AG08396 (cell line): ENCODE measurements around the gene JUND.

Experiments used
- DNase-seq: peaks from one replicate; pipeline ENCODE4 v3.0.0; 2012; ENCODE audit warnings: low spot score, mixed read lengths

The JUND gene

DNA sequence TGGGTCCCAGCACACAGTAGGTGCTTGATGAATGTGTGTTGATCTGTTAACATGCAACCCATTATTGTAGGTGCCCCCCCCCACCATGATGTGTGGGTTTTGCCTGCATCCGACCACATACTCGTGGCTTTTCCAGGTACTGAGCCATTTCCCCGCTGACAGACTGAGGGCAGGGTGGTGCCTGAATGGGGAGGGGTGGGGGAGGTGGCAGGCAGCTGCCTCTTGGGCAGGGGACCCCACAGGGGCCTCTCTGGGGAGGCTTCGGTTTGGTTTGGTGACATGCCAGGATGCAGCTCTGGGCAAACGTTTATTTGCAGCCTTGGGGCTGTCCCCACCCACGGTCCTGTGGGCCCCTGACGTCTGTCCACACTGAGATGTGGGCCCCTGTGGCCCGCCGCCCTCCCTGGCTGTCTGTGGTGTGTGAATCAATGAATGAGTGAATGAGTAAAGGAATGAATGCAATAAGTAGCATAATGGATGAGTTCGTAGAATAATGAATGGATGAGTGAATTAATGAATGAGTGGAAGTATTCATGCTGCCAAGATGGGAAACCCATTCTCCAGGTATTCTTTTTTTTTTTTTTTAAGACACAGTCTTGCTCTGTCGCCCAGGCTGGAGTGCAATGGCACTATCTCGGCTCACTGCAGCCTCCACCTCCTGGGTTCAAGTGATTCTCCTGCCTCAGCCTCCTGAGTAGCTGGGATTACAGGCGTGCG is 9.0 kb upstream of the JUND start:
- no peak for DNase-seq

DNA sequence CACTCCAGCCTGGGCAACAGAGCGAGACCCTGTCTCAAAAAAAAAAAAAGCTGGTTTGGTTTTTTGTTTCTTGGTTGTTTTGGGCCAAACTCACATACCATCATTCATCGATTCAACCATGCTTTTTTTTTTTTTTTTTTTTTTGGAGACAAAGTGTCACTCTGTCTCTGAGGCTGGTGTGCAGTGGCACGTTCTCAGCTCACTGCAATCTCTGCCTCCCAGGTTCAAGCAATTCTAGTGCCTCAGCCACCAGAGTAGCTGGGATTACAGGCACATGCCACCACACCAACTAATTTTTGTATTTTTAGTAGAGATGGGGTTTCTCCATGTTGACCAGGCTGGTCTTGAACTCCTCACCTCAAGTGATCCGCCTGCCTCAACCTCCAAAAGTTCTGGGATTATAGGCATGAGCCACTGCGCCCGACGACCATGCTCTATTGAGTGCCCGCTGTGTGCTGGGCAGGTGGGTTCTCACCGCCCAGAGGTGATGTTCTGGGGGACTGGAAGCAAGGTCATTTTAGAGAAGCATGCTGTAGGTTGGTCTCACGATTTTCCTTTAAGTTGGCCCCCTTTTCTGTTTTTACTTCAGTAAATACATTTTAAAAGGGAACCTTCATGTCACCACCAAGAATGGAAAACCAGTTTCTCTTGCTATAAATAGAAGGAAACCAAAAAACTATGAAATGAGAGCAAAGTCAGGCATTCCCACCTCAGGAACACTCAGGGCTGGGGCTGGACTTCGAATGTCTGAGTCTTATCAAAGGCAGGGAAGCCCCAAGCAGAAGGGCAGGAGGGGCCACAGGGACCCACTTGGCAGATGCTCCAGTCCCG is 8.3 kb upstream of the JUND start:
- no peak for DNase-seq

DNA sequence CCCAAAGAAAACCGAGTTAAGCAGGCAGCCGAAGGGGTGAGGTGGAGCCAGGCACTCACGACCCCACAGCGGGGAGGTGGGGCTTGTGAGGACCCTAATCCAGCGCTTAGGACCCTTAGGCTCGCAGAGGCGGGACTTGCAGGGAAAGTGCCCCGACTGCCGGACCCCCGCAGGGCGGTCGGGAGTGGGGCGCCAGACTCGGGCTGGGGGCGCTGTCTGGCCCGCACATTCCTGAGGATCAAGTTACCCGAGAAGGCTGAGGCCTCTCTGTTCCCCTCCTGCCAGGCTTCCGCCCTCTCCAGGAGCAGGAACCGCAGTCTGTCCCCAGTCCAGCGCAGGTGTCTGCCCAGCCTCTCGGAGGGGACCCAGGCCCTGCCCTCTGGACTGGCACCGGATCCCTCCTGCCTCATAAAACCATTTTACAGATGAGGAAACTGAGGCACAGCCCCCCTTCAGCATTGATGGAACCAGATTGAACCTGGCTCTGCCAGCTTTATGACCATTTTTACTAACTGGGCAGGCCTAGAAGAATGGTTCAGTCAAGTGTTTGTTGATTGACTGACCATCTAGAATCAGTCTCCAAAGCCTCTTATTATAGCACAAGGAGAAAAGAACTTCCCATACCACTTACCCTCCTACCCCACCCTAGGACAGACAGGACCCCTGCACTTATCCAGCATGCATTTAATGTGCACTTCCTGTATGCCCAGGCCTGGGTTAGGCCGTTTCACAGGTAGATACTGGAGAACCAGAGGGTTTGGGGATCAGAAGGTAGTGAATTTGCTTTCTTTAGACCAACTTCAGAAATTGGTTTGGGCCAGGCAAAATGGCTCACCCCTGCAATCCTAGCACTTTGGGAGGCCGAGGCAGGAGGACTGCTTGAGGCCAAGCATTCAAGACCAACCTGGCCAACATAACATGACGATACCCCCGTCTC is 6.7 kb upstream of the JUND start:
- no peak for DNase-seq

DNA sequence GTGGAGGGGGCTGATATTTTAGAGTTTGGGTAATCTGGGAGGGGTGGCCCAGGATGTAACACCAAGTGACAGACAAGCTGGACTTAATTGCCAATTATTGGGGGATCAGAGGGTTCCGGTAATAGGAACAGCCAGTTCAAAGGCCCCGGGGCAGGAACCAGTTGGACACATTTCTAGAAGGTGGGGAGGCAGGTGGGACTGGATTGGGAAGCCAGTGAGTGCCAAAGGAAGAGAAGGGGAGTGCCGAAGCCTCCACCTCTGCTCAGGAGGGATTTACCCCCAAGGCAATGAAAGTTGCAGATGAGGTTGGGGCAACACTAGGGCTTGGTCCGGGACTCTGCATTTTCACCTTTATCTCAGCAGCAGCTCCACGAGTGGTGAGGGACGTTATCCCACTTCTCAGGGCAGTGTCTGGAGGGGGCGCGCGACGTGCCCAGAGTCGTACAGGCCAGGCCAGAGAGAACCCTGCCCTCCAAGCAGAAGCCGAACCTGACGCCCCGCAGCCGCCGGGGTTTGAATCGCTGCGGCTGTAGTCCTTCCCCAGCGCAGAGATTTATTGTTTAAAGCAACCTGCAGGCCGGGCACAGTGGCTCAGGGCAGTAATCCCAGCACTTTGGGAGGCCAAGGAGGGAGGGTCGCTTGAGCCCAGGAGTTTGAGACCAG is 5.7 kb upstream of the JUND start:
- no peak for DNase-seq

DNA sequence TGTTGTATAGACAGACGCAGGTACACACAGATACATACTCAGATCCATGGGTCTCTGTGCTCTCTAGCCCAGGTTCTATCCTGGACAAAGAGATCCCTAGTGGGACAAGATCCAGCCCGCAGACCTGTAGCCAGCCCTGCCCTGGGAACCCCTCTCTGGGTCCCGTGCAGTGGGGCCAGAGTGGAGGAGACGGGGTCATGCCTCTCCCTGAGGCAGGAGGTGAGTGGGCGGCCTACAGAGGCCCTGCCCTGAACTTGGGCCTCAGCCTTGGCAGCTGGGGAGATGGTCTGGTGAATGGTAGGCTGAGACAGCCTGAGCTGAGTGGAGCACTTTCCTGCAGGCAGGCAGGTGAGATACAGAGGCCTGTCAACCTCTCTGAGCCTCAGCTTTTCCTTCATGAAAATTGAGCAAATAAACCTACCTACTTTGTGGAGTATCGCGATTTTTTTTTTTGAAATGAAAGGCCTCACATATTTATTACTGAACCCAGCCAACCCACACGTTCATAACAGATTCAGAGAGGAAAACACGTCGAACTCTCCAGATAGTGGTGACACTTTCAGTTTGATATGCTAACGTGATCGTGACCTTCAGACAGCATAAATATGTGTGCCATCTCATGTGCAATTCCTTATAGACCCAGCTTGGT is 3.4 kb upstream of the JUND start:
- no peak for DNase-seq

DNA sequence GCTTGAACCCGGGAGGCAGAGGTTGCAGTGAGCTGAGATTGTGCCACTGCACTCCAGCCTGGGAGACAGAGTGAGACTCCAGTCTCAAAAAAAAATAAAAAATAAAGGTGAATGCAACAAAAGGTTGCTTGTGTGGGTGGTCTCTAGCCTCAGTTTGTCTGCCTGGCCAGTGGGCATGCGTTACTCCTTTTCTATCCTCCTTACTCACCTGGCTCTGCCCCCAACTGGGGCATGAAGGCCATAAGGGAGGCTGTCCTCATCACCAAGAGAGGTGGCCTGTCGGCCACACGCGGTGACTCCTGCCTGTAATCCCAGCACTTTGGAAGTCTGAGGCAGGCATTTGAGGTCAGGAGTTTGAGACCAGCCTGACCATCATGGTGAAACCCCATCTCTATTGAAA is 1.9 kb upstream of the JUND start:
- DNase-seq, result no peak

DNA sequence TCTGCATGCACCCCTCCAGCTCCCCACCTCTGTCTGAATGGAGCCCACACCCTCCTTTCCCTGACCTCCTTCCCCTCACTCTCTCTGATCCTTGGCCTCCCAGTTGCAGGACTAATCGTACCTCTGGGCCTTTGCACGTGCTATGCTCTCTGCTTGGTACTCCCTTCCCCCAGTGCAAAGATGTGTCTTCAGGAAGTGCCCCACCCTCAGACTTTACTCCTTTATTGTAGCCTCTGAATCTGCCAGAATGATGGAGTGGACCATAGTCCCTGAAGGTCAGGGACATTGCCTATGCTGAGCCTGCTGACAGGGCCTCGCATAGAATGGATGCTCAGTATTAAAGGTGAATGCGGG is 1.3 kb upstream of the JUND start:
- DNase-seq, result no peak

DNA sequence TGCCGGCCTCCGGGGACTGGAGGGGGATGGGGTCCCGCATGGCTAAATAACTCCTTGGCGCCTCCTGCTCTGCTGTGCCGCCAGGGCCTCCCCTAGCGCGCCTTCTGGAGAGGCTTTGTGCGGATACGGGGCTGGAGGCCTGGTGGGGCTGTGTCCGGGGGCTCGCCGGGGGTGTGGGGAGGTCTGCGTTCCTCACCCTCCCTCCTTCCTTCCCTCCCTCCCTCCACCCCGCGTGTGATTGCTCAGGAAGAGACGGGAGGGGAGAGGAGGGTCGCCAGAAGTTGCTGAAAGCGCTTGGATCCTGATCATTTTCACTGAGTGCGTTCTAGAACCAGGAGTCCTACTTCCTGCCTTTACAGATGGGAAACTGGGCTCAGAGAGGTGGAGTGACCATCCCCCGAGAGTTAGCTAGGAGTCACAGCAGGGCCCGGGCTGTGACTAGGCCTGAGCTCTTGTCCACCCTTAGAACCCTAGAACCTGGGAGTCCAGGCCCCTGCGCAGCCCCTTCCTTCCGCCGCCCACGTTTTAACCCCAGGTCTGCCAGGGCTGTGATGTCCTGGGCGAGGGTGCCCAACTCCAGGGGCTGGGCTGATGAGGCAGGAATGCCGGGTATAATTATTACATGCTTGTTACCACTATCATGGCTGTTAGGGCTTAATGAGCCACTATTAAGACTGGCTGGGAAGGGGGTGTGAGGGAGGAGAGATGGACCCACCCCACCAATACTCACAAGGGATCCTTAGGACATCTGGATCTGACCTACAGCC is 782 bp upstream of the JUND start:
- peak; percentile 56 for DNase-seq

DNA sequence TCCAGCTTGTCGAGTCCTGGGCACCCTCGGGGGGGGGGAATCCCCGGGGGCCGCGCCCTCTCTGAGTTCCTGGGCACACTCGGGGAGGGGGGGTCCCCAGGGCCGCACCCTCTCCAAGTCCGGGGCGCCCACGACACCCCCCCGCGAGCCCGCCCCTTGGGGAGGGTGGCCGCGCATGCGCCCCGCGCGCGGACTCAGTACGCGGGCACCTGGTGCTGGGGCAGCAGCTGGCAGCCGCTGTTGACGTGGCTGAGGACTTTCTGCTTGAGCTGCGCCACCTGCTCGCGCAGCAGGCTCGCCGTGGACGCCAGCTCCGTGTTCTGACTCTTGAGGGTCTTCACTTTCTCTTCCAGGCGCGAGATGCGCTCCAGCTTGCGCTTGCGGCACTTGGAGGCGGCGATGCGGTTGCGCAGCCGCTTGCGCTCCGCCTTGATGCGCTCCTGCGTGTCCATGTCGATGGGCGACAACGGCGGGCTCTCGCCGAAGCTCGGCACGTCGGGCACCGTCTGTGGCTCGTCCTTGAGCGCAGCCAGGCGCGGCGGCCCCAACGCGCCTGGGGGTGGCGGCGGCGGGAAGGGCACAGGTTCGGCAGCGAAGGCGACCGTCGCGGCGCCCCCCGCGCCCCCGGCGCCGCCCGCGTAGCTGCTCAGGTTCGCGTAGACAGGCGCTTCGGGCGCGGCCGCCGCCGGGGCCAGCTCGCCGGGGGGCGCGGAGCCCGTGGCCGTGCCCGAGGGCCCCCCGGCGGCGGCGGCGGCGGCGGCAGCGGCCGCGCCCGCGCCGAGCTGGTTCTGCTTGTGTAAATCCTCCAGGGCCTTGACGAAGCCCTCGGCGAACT is 958 bp downstream of the JUND start:
- DNase-seq, result peak; percentile 86

DNA sequence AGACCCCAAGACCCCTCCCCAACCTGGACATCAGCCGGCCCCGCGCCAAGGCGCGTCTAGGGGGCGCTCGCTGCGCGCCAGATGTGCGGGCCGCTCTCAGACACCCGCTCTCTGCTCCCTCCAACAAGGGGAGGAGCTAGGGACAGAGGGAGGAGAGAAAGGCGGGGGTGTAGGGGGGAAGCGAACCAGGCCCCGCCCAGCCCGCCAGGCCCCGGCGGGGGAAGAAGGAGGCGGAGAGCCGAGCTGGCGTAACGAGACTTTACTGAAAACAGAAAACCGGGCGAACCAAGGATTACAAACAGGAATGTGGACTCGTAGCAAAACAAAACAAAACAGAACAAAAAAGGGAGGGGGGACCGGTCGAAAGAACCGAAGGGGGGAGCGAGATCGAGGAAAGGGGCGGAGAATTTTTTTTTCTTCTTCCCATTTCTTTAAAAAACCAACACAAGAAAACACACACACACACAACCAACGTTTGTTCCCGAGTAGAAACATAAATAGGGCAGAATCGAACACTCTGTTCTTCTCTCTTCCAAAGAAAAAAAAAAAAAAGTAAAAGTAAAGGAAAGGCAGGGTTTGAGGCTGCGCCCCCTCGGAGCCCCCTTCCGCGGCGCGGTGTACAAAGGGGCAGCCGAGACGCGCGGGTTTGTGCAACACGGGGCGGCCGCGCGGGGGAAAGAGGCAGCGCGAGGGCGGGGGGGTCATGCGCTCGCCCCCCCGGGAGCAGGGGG is 1.7 kb downstream of the JUND start:
- peak; percentile 91 for DNase-seq

DNA sequence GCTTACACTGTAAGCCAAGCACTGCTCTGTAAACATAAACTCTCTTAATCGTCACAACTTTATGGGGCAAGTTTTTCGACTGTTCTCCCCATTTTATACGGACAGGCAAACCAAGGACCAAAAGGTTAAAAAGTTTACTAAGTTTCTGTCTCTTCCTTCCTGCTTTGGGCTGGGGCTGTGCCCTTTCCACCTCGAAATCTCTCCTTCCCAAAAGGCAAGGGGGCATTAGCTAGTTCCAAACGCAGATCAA is 2.2 kb downstream of the JUND start:
- no peak for DNase-seq

DNA sequence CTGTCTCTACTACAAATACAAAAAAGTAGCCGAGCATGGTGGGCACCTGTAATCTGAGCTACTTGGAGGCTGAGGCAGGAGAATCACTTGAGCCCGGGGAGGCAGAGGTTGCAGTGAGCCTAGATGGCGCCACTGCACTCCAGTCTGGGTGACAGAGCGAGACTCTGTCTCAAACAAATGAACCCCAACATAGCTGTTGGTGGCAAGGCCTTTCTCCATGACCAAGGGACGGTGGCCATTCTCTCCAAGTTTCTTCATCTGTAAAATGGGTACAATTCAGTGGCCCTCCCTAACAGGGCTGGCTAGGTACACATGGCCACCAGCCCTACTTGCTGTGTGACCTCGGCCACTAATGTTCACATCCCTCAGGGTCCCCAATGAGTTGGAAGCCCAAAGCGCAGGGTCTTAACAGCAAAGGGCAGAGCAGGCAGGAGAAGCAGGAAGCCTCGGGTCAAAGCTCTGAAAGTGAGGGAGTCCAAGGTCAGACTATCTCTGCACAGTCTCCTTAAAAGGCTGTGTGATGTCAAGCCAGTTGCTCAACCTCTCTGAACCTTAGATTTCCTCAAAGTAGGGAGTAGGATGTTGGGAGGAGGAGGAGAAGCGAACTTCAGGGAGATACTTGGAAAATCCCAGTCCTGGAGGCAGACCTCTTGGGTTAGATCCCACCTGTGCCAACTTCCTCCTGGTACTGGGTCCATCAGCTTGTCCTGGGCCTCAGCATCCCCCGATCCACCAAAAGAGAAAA is 2.7 kb downstream of the JUND start:
- DNase-seq, result no peak

DNA sequence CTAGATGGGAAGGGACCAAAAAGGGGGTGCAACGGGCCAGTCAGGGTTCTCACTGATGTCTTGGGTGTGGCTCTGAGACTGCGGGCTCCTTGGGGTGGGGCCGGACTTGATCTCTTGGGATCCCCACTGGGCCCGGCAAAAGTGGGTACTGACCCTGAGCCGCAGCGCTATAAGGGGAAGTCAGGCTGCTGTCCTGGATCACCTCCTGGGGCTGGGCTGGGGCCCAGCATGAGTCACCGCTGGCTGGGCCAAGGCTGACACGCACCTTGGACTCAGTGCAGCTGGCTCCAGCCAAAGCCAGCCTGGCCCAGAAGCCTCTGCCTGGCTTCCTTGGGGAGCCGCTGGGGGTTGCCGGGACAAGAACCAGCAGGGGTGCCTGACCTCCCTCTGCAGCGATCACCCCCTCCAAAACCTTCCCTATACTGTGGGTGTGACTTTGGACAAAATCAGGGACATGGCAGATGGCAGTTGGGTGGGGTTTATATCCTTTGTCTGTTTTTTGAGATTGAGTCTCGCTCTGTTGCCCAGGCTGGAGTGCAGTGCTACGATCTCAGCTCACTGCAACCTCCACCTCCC is 6.6 kb downstream of the JUND start:
- peak; percentile 90 for DNase-seq

DNA sequence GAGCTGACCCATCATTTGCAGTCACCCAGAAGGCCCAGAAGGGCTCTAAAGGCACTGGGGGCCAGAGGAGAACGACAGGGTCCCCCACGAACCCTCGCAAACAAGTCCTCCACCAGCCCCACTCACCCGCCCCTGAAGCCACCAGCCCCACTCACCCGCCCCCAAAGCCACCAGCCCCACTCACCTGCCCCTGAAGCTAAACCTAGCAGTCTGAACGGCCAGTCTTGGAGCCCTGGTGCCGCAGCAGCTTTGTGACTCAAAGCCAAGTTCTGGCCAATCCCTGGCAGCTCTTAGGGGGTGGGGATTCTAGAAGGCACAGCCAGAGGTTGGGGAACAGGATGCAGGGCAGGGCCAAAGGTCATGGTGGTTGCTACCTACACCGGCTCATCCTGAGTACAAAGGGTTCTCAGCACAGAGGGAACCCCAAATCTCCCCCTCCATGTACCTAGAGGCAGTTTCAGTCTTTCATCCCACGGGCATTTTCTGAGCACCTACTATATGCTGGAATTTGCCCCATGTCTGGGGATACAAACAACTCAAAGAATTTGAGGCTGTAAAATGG is 7.1 kb downstream of the JUND start, which contains the start of gene IQCN:
TSS of gene IQCN (minus strand) at position 234 of the 562 bp plus-strand sequence. CDS start 4,974 bp downstream, outside the sequence.
- DNase-seq, result no peak

DNA sequence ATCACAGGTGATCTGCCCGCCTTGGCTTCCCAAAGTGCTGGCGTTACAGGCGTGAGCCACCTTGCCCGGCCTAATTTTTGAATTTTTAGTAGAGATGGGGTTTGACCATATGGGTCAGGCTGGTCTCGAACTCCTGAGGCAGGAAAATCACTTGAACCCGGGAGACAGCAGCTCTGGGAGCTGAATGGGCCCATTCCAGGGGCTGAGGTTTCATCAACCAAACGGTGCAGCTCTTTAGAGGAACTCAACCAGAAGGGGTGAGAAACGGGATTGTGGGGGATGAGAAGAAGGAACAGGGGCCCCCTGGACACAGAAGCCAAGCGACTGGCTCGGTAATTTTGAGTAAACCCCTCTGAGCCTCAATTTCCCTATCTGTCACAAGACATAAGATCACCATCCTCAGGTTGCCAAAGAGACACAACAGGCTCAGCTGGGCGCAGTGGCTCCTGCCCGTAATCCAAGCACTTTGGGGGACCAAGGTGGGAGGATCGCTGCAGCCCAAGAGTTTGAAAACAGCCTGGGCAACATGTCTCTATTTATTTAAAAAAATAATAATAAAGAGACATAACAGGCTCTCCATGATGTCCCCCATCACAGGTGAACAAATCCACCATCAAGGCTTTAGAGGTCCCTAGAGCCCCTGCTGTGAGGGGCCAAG is 7.7 kb downstream of the JUND start:
- no peak for DNase-seq

DNA sequence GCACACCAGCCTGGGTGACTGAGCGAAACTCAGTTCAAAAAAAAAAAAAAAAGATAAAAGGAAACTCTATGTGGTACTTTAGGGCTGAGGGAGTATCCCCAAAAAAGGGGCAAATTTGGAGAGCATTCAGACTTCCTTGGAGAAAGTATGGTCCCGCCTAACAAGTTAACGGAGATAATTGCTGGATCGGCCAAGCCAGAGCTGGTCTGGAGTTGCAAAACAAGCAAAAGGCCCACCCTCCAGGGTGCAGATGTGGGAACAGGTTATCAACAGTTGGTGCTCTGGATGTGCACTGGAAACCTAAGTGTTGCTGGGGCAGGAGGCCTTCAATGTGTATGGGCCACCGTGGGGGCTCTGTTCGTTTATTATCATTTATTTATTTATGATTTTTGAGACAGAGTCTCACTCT is 10.0 kb downstream of the JUND start:
- DNase-seq, result no peak

DNA sequence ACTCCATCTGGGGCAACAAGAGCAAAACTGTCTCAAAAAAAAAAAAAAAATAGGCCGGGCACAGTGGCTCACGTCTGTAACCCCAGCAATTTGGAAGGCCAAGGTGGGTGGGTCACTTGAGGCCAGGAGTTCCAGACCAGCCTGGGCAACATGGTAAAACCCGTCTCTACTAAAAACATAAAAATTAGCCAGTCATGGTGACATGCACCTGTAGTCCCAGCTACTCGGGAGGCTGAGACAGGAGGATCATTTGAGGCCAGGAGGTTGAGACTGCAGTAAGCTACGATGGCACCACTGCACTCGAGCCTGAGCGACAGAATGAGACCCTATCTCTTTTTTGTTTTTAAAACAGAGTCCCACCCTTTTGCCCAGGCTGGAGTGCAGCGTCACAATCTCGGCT is 11.1 kb downstream of the JUND start:
- DNase-seq, result no peak
